ENCODE measurements around the gene PRR13.

DNA sequence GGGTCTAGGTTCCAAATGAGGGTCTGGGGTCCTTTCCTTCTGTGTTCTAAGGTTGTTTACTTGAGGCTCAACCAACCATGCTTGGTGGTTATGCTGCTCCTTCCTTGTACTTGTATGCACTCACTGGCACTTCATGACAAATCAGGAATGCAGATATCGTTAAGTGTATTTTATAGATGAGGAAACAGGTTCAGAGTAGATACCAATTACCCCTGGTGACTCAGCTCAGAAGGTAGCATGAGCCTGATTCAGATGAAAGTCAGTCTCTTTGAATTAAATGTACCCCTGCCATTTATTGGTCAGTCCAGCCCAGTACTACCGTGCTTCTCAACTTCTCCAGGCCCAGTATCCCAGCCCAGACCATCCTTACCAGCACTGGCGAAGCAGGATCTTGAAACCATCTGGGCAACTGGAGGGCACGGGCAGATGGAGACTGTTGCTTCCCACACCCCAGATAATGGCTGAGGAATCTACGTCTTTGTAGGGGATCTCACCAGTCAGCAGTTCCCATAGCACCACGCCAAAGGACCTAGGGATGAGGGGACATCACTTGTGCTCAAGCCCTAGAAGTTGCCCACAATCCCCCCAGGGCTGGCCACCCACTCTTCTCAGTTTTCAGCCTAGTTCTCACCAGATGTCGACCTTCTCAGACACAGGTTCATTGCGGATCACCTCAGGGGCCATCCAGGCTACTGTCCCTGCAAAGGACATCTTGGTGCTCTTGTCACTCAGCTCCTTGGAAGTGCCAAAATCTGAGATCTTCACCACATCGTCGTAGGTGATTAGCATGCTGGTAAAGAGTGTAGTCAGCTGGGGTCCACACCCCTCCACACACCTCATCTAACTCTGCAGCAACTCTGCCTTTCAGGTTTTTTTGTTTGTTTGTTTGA lies 43.4 kb downstream of the PRR13 start:
- TF ChIP-seq, protein P1, sequence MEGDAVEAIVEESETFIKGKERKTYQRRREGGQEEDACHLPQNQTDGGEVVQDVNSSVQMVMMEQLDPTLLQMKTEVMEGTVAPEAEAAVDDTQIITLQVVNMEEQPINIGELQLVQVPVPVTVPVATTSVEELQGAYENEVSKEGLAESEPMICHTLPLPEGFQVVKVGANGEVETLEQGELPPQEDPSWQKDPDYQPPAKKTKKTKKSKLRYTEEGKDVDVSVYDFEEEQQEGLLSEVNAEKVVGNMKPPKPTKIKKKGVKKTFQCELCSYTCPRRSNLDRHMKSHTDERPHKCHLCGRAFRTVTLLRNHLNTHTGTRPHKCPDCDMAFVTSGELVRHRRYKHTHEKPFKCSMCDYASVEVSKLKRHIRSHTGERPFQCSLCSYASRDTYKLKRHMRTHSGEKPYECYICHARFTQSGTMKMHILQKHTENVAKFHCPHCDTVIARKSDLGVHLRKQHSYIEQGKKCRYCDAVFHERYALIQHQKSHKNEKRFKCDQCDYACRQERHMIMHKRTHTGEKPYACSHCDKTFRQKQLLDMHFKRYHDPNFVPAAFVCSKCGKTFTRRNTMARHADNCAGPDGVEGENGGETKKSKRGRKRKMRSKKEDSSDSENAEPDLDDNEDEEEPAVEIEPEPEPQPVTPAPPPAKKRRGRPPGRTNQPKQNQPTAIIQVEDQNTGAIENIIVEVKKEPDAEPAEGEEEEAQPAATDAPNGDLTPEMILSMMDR (conservative IDR thresholded peaks at IDR 0.05; ENCODE audit: low read length): no peak
- no peak for TF ChIP-seq EZH2phosphoT487 (IDR thresholded peaks at IDR 0.05; ENCODE audit: borderline replicate concordance, low read depth, low read length)
